GM12864 (cell line): Measurements from ENCODE around the gene SCARF1.

Source experiments
- DNase-seq: peaks from one replicate; pipeline ENCODE4 v3.0.0-alpha.2; 2011; ENCODE audit warnings: low read depth
- H3K4me3 ChIP-seq: 2 replicates; pipeline ENCODE4 v1.5.1; 2011; ENCODE audit warnings: mild to moderate bottlenecking, low read depth, low read length, control low read depth
- TF ChIP-seq, protein P1 (sequence below): IDR thresholded peaks from 2 replicates; pipeline ENCODE4 v1.5.1; 2011; ENCODE audit warnings: low read depth, mild to moderate bottlenecking, moderate library complexity, low read length, control low read depth, inconsistent platforms; ENCODE audit errors: missing control alignments

SCARF1 gene

GRCh38 chr17:1639549-1640180, 5.9 kb downstream of the SCARF1 start:
- H3K4me3 ChIP-seq: no peak overlapping the region
- no peak for DNase-seq
- TF ChIP-seq, protein P1, sequence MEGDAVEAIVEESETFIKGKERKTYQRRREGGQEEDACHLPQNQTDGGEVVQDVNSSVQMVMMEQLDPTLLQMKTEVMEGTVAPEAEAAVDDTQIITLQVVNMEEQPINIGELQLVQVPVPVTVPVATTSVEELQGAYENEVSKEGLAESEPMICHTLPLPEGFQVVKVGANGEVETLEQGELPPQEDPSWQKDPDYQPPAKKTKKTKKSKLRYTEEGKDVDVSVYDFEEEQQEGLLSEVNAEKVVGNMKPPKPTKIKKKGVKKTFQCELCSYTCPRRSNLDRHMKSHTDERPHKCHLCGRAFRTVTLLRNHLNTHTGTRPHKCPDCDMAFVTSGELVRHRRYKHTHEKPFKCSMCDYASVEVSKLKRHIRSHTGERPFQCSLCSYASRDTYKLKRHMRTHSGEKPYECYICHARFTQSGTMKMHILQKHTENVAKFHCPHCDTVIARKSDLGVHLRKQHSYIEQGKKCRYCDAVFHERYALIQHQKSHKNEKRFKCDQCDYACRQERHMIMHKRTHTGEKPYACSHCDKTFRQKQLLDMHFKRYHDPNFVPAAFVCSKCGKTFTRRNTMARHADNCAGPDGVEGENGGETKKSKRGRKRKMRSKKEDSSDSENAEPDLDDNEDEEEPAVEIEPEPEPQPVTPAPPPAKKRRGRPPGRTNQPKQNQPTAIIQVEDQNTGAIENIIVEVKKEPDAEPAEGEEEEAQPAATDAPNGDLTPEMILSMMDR: no peak

- DNase-seq: no peak
- H3K4me3 ChIP-seq: no peak overlapping the region
- TF ChIP-seq, protein P1: no peak
Measured at GRCh38 chr17:1638624-1639300, 6.8 kb downstream of the SCARF1 start.

GRCh38 chr17:1638171-1638590, 7.4 kb downstream of the SCARF1 start:
- TF ChIP-seq, protein P1: no peak
- no peak overlapping the region for H3K4me3 ChIP-seq
- DNase-seq: no peak

GRCh38 chr17:1636732-1637285, 8.7 kb downstream of the SCARF1 start:
- no peak for DNase-seq
- TF ChIP-seq, protein P1: no peak
- H3K4me3 ChIP-seq: no peak overlapping the region

DNA sequence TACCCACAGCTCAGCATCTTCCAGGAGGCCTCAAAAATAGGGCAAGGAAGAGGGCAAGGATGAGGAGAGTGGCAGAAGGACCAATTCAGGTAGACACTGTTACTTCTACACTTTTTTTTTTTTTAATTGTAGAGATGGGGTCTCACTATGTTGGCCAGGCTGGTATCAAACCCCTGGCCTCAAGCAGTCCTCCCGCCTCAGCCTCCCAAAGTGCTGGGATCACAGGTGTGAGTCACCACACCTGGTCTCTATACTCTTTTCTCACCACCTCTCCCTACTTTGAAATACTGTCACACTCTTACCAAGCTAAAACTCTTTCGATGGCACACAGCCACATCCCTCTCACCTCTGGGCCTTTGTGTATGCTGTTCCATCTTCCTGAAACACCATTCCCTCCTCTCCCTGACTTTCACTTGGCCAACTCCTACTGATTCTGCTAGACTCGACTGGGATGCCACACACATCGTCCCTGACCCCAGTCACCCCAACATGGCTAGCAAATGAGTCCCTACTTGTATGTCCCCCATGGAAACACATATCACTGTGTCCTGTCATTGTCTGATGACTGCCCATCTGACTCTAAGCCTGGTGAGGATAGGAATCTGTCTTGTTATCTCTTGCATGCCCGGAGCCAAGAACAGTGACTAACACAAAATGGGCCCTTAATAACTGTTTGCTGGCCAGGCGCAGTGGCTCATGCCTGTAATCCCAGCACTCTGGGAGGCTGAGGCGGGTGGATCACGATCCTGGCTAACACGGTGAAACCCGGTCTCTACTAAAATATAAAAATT, 9.7 kb downstream of the SCARF1 start:
- H3K4me3 ChIP-seq: no peak overlapping the region
- no peak for DNase-seq
- TF ChIP-seq, protein P1: no peak

DNA sequence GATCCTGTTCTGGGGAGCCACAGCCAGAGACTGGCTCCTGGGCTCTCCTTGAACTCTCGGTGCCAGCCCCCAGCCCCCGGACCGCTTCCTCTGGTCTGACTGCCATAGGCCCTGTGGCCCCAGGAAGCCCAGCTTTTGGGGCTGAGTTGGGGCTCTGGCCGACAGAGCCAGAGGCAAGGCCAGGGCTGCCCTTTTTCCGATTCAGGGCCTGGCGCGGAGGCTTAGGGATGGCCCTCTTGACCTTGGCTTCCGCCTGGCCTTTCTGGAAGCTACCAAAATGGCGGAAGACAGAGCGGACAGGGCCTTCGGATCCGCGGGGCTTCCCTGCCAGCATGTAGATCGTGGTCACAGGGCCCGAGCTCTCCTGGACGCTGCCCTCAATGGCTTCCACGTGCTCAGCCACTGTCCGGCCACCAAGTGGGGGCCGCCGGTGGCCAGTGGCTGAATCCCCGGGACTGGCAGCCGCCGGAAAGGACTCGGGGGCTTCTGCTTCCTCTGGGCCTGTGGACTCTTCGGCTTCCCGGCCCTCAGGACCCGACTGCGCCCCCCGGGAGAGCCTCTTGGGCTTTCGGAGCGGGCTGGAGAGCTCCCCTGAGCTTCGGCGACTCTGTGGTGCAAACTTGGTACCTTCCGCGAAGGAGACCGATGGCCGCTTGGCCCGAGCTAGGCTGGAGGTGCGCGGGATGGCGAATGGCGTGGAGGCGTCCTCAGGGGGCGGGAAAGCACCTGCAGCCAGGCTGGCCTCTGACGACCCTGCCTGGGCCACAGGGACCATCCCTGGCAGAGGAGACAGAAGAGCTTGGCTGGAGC, 10.5 kb downstream of the SCARF1 start:
- H3K4me3 ChIP-seq: no peak overlapping the region
- TF ChIP-seq, protein P1: no peak
- no peak for DNase-seq
